Mucosa of descending colon (tissue), 3 donors: ENCODE results near the gene CCDC154. TPM values are rescaled to one million over a fixed set of nuclear protein-coding genes. Genes with fewer than 3 reads are reported as not detected.

Experiments used
- ATAC-seq: fragments of 200-7000 bp; cut with Tn5 transposase; one replicate; pipeline ENCODE4 v1.9.1; 2020; ENCODE audit warnings: mild to moderate bottlenecking, moderate library complexity
- DNase-seq, 3 donors: peaks; one replicate each; pipeline ENCODE4 v3.0.0-alpha.2; 2020
- H3K36me3 ChIP-seq: fragments of 200-600 bp; one replicate; pipeline ENCODE4 v1.8.0; 2021; ENCODE audit warnings: low read depth, mild to moderate bottlenecking
- H3K4me1 ChIP-seq: fragments of 200-600 bp; one replicate; pipeline ENCODE4 v1.8.0; 2021; ENCODE audit warnings: low read depth, mild to moderate bottlenecking
- H3K4me3 ChIP-seq: fragments of 200-600 bp; one replicate; pipeline ENCODE4 v1.8.0; 2021; ENCODE audit warnings: mild to moderate bottlenecking
- H3K9me3 ChIP-seq: fragments of 200-600 bp; one replicate; pipeline ENCODE4 v1.8.0; 2021; ENCODE audit warnings: mild to moderate bottlenecking
- CTCF ChIP-seq: fragments of 200-600 bp; IDR thresholded peaks from one replicate; pipeline ENCODE4 v1.8.0; 2022; ENCODE audit warnings: antibody characterized with exemption, mild to moderate bottlenecking
- intact Hi-C, 2 donors: fragments of 100-400 bp; cut with DNase I in 1 of 2; cut with micrococcal nuclease in 1 of 2; formaldehyde crosslinking; loops; one replicate each; pipeline versions ENCODE4 v1.11.0 to v1.11.1; 2022; cut with DNase I, micrococcal nuclease
- total RNA-seq, 3 donors: library from RNA; stranded (reverse); fragmentation: NEBNext Ultra II Directional in 2 of 3; extraction: Animal tissue kit (Norgen Biotek cat#: 25700) in 2 of 3; gene quantifications; one replicate each; pipeline versions ENCODE4 v1.2.1 to v1.2.4, GENCODE V29; 2021 to 2023
- donor health status: DM: no; HTN: no; CAD: no; lungs with moderate emphysema.
- donor health status: DM: no; HTN: no; CAD: no.
- donor health status: DM: no; HTN: yes; CAD: no.

The CCDC154 gene
- total RNA-seq, 3 donors from 2014 or later: 0.43 to 2.4 (median 1.1) TPM

- DNase-seq (no peak), ATAC-seq (no peak)
- TF ChIP-seq CTCF: no peak
- no peaks in the 10 kb centered on the region for H3K9me3 ChIP-seq
- H3K4me1 ChIP-seq: no peaks in the 10 kb centered on the region
- intact Hi-C loops: no loop called here
- no peak overlapping the region for H3K4me3 ChIP-seq
- no peaks in the 10 kb centered on the region for H3K36me3 ChIP-seq
These were observed 15.6 kb upstream of the CCDC154 start for GRCh38 chr16:1459967-1460366.

- Histone ChIP-seq H3K4me1 (no peaks in the 10 kb centered on the region), H3K9me3 (no peaks in the 10 kb centered on the region), H3K36me3 (no peaks in the 10 kb centered on the region), H3K4me3 (no peak overlapping the region)
- intact Hi-C loops: no loop called here
- peak; percentile 55 for ATAC-seq
- DNase-seq: peak in 1 of 3 donors; percentile 66
- no peak for TF ChIP-seq CTCF
These were observed 14.6 kb upstream of the CCDC154 start for GRCh38 chr16:1458977-1459341.

GRCh38 chr16:1458336-1458976, 14.1 kb upstream of the CCDC154 start:
- TF ChIP-seq CTCF: no peak
- Histone ChIP-seq H3K9me3 (no peaks in the 10 kb centered on the region), H3K4me1 (no peaks in the 10 kb centered on the region), H3K4me3 (no peak overlapping the region), H3K36me3 (no peaks in the 10 kb centered on the region)
- DNase-seq (no peak), ATAC-seq (no peak)
- intact Hi-C loops: no loop called here

- Histone ChIP-seq H3K4me3 (no peak overlapping the region), H3K4me1 (no peaks in the 10 kb centered on the region), H3K9me3 (no peaks in the 10 kb centered on the region), H3K36me3 (no peaks in the 10 kb centered on the region)
- no peak for DNase-seq
- intact Hi-C loops: no loop called here
- ATAC-seq: no peak
- TF ChIP-seq CTCF: no peak
These were observed 13.3 kb upstream of the CCDC154 start for GRCh38 chr16:1457489-1458245.

- intact Hi-C loops: no loop called here
- no peak for TF ChIP-seq CTCF
- Histone ChIP-seq H3K9me3 (no peaks in the 10 kb centered on the region), H3K4me1 (no peaks in the 10 kb centered on the region), H3K4me3 (no peak overlapping the region), H3K36me3 (no peaks in the 10 kb centered on the region)
- ATAC-seq (no peak), DNase-seq (no peak)
These were observed 12.6 kb upstream of the CCDC154 start for GRCh38 chr16:1456951-1457350.
